ENCODE data around the gene GLIS2.

Gene GLIS2

GRCh38 chr16:4354512-4355409 lies 38.9 kb downstream of the GLIS2 start:
- DNase-seq = no peak

- DNase-seq = no peak
Observed at GRCh38 chr16:4356820-4357219, 41.0 kb downstream of the GLIS2 start.

GRCh38 chr16:4358236-4358635 lies 42.4 kb downstream of the GLIS2 start:
- no peak for DNase-seq

GRCh38 chr16:4358831-4359561 lies 43.1 kb downstream of the GLIS2 start:
- DNase-seq = peak; percentile 31

GRCh38 chr16:4359914-4360313 lies 44.0 kb downstream of the GLIS2 start:
- DNase-seq = no peak

GRCh38 chr16:4360538-4361021 lies 44.7 kb downstream of the GLIS2 start:
- peak; percentile 38 for DNase-seq

- no peak for DNase-seq
Observed at GRCh38 chr16:4361033-4361943, 45.4 kb downstream of the GLIS2 start.

GRCh38 chr16:4361944-4362311 lies 46.1 kb downstream of the GLIS2 start:
- DNase-seq = no peak

GRCh38 chr16:4362476-4363135 lies 46.7 kb downstream of the GLIS2 start:
- DNase-seq = no peak

- DNase-seq = no peak
Observed at GRCh38 chr16:4364196-4365013, 48.5 kb downstream of the GLIS2 start.

- no peak for DNase-seq
Observed at GRCh38 chr16:4365014-4365406, 49.1 kb downstream of the GLIS2 start.

GRCh38 chr16:4365615-4366014 lies 49.7 kb downstream of the GLIS2 start:
- DNase-seq = no peak

GRCh38 chr16:4366016-4366415 lies 50.1 kb downstream of the GLIS2 start:
- no peak for DNase-seq

- no peak for DNase-seq
Observed at GRCh38 chr16:4367393-4367856, 51.6 kb downstream of the GLIS2 start.

GRCh38 chr16:4369007-4369733 lies 53.3 kb downstream of the GLIS2 start:
- no peak for DNase-seq

- no peak for DNase-seq
Observed at GRCh38 chr16:4370151-4370550, 54.3 kb downstream of the GLIS2 start.

- peak; percentile 71 for DNase-seq
Observed at GRCh38 chr16:4370570-4371356, 54.9 kb downstream of the GLIS2 start.

- peak; percentile 77 for DNase-seq
Observed at GRCh38 chr16:4371357-4372000, 55.6 kb downstream of the GLIS2 start, which contains the start of gene VASN. VASN (plus strand) TSS chr16:4371848; CDS start chr16:4380878, 9,030 bp downstream.

- no peak for DNase-seq
Observed at GRCh38 chr16:4372001-4372577, 56.2 kb downstream of the GLIS2 start.

Data from fibroblast of skin of right quadriceps (primary cell).